Measurements from ENCODE around the gene PAQR5.

PAQR5 gene

DNA sequence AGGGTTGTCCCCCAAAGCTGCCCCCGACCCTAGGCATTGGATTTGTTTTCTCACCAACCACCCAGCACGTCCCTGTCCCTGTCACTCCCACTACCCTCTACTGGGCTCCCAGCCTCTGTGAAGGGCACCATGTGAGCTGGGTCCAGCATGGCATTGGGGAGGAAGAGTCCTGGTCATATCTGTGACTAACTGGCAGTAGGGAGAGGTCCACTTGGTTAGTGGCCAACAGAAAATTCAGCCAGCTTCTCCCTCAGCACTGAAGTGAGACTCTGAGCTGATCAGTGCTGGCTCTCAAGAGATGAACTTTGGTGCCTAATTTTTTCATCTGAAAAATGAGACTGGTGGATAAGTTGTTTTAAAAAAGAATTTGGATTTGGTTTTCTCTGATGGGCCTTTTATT is 104.1 kb downstream of the PAQR5 start:
- H3K27ac ChIP-seq: no peak overlapping the region
- no peak for TF ChIP-seq CTCF (conservative IDR thresholded peaks at IDR 0.05)

DNA sequence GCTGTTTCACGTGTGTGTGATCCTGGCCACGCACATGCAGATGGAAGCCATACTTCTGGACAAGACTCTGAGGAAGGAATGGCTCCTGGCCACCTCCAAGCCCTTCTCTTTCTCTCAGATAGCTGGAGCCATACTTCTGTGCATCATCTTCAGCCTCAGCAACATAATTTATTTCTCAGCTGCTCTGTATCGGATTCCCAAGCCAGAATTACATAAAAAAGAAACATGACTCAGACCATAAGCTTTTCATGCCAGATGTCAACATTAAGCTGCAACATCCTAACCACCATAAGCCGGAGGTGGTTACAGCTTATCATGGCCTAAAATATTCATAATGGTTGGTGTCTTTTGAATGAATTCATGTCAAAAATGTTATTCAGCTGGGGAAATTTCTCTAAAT is 104.9 kb downstream of the PAQR5 start:
- no peak for TF ChIP-seq CTCF (conservative IDR thresholded peaks at IDR 0.05)
- H3K27ac ChIP-seq: no peak overlapping the region

DNA sequence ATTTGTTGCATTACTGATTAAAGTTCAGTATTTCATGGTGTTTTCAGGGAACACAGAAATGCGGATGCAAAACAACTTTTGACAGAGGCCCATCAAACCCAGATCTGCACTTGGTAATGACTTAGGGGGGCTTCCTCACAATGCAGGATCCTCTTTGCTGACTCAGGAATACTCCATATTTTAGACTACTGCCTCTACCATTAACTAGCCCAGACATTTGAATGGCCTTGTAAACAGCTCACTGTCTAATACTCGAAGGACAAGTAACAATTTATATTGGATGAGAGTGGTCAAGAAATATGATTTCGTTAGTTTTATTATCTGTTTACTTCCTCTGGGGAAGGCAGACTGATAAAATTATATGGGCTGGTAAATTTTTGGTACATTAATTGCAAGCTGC is 106.4 kb downstream of the PAQR5 start:
- H3K27ac ChIP-seq: peak overlapping the region; percentile 20; the same call in 1 of the 2 replicates
- TF ChIP-seq CTCF (conservative IDR thresholded peaks at IDR 0.05): no peak

DNA sequence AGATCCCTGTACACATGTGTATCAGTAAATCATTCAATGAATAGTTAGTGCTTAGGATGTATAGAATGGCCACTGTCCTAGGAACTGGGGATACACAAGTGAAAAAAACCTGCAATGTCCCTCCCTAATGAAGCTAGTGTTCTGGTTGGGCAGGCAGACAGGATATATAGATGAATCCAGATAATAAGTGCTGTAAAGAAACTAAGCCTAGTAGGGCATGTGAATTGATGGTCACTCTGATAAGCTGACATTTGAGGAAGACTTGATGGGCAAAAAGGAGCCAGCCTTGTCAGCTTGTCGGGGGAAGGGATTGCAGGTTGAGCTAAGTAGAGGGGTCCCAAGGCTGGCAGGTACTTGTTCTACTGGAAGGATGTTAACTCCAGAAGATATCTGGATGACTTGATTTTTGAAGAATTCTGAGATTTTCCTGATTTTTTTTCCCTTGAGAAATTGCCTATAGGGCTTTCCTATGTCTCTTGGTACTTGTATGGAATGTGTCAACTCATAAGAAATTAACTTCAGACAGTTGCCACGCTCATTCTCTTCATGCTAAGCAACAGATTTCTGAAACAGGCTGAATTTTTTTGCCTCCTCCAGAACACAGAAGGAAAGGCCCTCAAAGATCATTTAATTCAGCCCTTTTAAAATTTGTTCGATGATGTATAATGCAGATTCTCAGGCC is 109.1 kb downstream of the PAQR5 start:
- no peak for TF ChIP-seq CTCF (conservative IDR thresholded peaks at IDR 0.05)

DNA sequence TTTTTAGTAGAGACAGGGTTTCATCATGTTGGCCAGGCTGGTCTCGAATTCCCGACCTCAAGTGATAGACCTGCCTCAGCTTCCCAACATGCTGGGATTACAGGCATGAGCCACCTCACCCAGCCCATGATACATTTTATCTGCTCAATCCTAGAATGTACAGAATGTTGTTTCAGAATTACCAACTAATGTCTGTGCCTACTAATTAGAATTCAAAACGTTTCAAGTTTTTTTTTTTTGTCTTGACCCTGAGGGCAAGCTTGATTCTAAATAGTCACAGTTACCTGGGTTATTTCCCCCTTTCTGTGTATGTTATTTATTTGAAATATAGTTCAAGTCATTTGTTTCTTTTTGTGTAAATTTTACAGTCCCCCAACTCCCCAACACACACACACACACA is 110.1 kb downstream of the PAQR5 start:
- TF ChIP-seq CTCF (conservative IDR thresholded peaks at IDR 0.05): no peak
- no peak overlapping the region for H3K27ac ChIP-seq

More for the DNA sequence above, 109.1 kb downstream of the PAQR5 start:
- no peak overlapping the region for H3K27ac ChIP-seq

DNA sequence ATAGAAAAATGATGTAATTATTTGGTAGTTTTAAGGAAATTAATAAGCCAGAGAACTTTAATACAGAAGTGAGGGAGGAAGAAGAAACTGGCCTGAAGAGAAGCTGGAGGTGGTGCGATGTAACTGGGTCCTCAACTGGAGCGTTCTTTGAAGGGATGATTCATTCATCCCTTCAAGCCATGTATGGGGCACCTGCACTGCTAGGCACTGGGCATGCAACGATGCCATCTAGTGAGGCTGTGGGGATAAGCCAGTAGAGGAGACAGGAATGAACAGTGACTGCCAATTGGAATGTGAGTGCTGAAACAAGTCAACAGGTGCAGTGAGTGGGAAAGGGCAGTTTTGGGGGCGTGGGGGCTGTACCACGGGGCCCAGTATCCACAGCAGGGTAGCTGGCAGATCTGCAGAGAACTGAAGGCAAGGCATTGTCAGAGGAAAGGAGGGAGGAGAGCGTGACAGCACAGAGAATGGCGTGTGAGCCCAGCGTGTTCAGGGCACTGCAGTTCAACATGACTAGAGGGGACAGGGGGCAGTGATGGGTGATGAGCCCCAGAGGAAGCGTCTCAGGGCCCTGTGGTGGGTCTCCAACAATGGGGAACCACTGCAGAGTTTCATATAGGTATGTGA is 111.6 kb downstream of the PAQR5 start:
- H3K27ac ChIP-seq: no peak overlapping the region
- TF ChIP-seq CTCF (conservative IDR thresholded peaks at IDR 0.05): peak; percentile 90

- no peak for TF ChIP-seq CTCF (conservative IDR thresholded peaks at IDR 0.05)
- H3K27ac ChIP-seq: no peak overlapping the region
Observed at GRCh38 chr15:69412274-69412673, 113.6 kb downstream of the PAQR5 start.

All from VCaP (cell line).